ENCODE data around the gene PUS1. TPM values are rescaled to one million over a fixed set of nuclear protein-coding genes. Genes with fewer than 3 reads are reported as not detected.

Gene PUS1
- total and polyA plus RNA-seq, 9 of the 15 experiments (the other 6 are each of a cell fraction or from before 2014, with no cell fraction given), result 1.9 to 90.8 (median 30.0) TPM

GRCh38 chr12:131922772-131923171, 6.3 kb upstream of the PUS1 start:
- BruUV-seq (replicated peaks), result no TSS peak
- FAIRE-seq (no peak), DNase-seq (ENCODE audit: extremely low read depth in 1 of 4, low spot score in 3 of 4) (no peak), ATAC-seq (no peak)
- WGBS (ENCODE audit: insufficient coverage, low coverage, missing lambda C conversion rate), result 82% methylated on average over 13 of the region's 13 CpGs
- H3K9ac ChIP-seq (ENCODE audit: insufficient read depth in 1 of 2, low read depth in 2 of 2, low read length in 2 of 2), result no peak overlapping the region
- no peaks in the 10 kb centered on the region for H3K9me3 ChIP-seq (replicated peaks; ENCODE audit: control insufficient read depth, insufficient read depth, low read depth, low read length)
- ChIA-PET POLR2A (interaction anchor here (2.1 to 2.6 kb wide), 2 partner anchors 11 to 13 kb away, joined by 5 to 9 read pairs; no protein-coding TSS in a partner anchor), CTCF (ENCODE audit: low intra/inter-chr PET ratio) (no interaction called here)
- in situ Hi-C loops (cut with MboI) (no loop called here), intact Hi-C loops (cut with micrococcal nuclease) (no loop called here)
- H3K36me3 ChIP-seq (ENCODE audit: control insufficient read depth, insufficient read depth, low read length), result peaks cover 4% of the 10 kb centered on the region; the same call in 1 of the 3 replicates
- TF ChIP-seq POLR2G (IDR thresholded peaks at IDR 0.05; ENCODE audit: low read depth, low read length) (peak; percentile 22; the same call in 1 of the 2 replicates), SNRNP70 (optimal IDR thresholded peaks at IDR 0.05; ENCODE audit: low read depth, low read length) (no peak)
- no peak overlapping the region for H3K4me3 ChIP-seq
- H3K79me2 ChIP-seq (ENCODE audit: control insufficient read depth, insufficient read depth, low read length), result no peaks in the 10 kb centered on the region
- no peaks in the 10 kb centered on the region for H3K27me3 ChIP-seq (ENCODE audit: control insufficient read depth in 2 of 2, insufficient read depth in 2 of 2, low read length in 2 of 2)
- no peak overlapping the region for H2AFZ ChIP-seq (ENCODE audit: low read depth, low read length)
- no peak overlapping the region for H3K4me2 ChIP-seq (ENCODE audit: insufficient read depth, low read length)
- H3K4me1 ChIP-seq (replicated peaks in 1 of 2; ENCODE audit: control insufficient read depth in 2 of 2, insufficient read depth in 2 of 2, low read length in 2 of 2), result peaks cover 2 to 18% of the 10 kb centered on the region in 2 experiments; a peak in 4 of 5 replicates
- no peaks in the 10 kb centered on the region for H4K20me1 ChIP-seq (replicated peaks; ENCODE audit: control insufficient read depth, insufficient read depth, low read length)
- no peak overlapping the region for H3K27ac ChIP-seq (ENCODE audit: extremely low read depth, low read depth, low read length)
- no peaks in the 10 kb centered on the region for H3K9me1 ChIP-seq (ENCODE audit: control insufficient read depth, insufficient read depth, low read length)

- POLR2A ChIA-PET, result interaction anchor here (0.6 to 2.6 kb wide), 4 partner anchors 12 to 558 kb away, joined by 3 to 9 read pairs (median 6); no protein-coding TSS in a partner anchor
- intact Hi-C loops (cut with micrococcal nuclease) (no loop called here), in situ Hi-C loops (cut with MboI) (no loop called here)
- H4K20me1 ChIP-seq (replicated peaks; ENCODE audit: control insufficient read depth, insufficient read depth, low read length), result no peaks in the 10 kb centered on the region
- H3K9me1 ChIP-seq (ENCODE audit: control insufficient read depth, insufficient read depth, low read length), result no peaks in the 10 kb centered on the region
- H3K4me1 ChIP-seq (replicated peaks in 1 of 2; ENCODE audit: control insufficient read depth in 2 of 2, insufficient read depth in 2 of 2, low read length in 2 of 2), result peaks cover 6 to 19% of the 10 kb centered on the region in 2 experiments; a peak in 4 of 5 replicates
- no peaks in the 10 kb centered on the region for H3K9me3 ChIP-seq (replicated peaks; ENCODE audit: control insufficient read depth, insufficient read depth, low read depth, low read length)
- no peak overlapping the region for H3K9ac ChIP-seq (ENCODE audit: insufficient read depth in 1 of 2, low read depth in 2 of 2, low read length in 2 of 2)
- H3K4me3 ChIP-seq, result no peak overlapping the region
- H3K27ac ChIP-seq (ENCODE audit: extremely low read depth, low read depth, low read length), result no peak overlapping the region
- peak in 1 of 3 experiments; percentile 17 for TF ChIP-seq YY1 (IDR thresholded peaks at IDR 0.05; ENCODE audit: borderline replicate concordance in 1 of 3, control insufficient read depth in 1 of 3, extremely low read depth in 1 of 3, insufficient read depth in 3 of 3, insufficient read length in 1 of 3, insufficient replicate concordance in 2 of 3, low read depth in 1 of 3, low read length in 2 of 3)
- TF ChIP-seq LEF1 (IDR thresholded peaks at IDR 0.05), result no peak
- 59% methylated on average over 10 of the region's 11 CpGs for WGBS (ENCODE audit: insufficient coverage, low coverage, missing lambda C conversion rate)
- DNase-seq (ENCODE audit: extremely low read depth in 1 of 4, low spot score in 3 of 4) (no peak), ATAC-seq (no peak; the same call in 2 of the 3 replicates), FAIRE-seq (no peak)
- peaks cover 4% of the 10 kb centered on the region; the same call in 1 of the 3 replicates for H3K36me3 ChIP-seq (ENCODE audit: control insufficient read depth, insufficient read depth, low read length)
- no peaks in the 10 kb centered on the region for H3K27me3 ChIP-seq (ENCODE audit: control insufficient read depth in 2 of 2, insufficient read depth in 2 of 2, low read length in 2 of 2)
- no peak overlapping the region for H3K4me2 ChIP-seq (ENCODE audit: insufficient read depth, low read length)
- no TSS peak for BruUV-seq (replicated peaks)
- H3K79me2 ChIP-seq (ENCODE audit: control insufficient read depth, insufficient read depth, low read length), result no peaks in the 10 kb centered on the region
- H2AFZ ChIP-seq (ENCODE audit: low read depth, low read length), result no peak overlapping the region
- CTCF ChIA-PET (ENCODE audit: low intra/inter-chr PET ratio), result no interaction called here
Measured at GRCh38 chr12:131923260-131923659, 5.8 kb upstream of the PUS1 start.
